ENCODE results near the gene PARP6. TPM values are rescaled to one million over a fixed set of nuclear protein-coding genes. Genes with fewer than 3 reads are reported as not detected.

Gene PARP6
- polyA plus RNA-seq, 1 donor (not counting 4 experiments of a cell fraction or from before 2014, with no cell fraction given): 51.0 TPM

DNA sequence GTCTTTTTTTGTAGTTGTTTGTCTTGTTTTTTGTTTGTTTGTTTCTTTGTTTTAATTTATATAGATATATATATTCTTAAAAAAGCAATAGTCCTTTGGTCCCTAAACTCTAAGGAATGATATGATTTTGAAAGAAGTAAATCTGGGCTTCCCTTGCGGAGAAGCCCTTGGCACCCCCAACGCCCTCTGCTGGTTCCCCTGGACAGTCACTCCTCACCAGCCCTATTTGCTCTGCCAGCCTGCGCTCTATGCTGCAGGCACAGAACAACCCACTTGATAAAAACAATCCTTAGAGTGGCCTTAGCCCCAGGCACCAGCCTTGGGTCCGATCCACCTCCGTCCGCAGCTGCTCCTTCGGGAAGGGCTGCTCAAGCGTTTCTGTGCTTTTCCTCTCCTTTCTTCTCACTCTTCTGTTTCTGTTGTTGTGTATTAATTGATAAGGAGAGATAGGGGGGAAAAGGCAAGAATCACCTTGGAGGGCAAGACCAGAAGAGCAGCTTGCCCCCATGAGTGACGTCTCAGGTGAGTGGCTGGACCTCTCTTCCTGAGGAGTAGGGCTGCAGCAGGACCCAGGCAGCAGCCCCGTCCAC is 13.7 kb upstream of the PARP6 start:
- H3K79me2 ChIP-seq (ENCODE audit: control insufficient read depth, insufficient read depth, low read length): no peaks in the 10 kb centered on the region
- no peak overlapping the region for H3K4me3 ChIP-seq (ENCODE audit: control insufficient read depth in 2 of 3, extremely low read depth in 1 of 3, insufficient read depth in 2 of 3, low read depth in 1 of 3, low read length in 3 of 3)
- TF ChIP-seq CTCF (optimal IDR thresholded peaks at IDR 0.05 in 1 of 3, IDR thresholded peaks at IDR 0.05 in 1 of 3, conservative IDR thresholded peaks at IDR 0.05 in 1 of 3; ENCODE audit: extremely low read depth in 1 of 3, insufficient read depth in 2 of 3, low read length in 3 of 3): peak; percentile 46 to 71 (median 58)
- no peak for TF ChIP-seq EZH2 (IDR thresholded peaks at IDR 0.05; ENCODE audit: low read length)
- H3K9me3 ChIP-seq (ENCODE audit: control insufficient read depth, low read depth, low read length): no peaks in the 10 kb centered on the region
- peaks cover 2% of the 10 kb centered on the region for H3K27me3 ChIP-seq (ENCODE audit: control insufficient read depth, extremely low read depth, insufficient read depth, low read length)
- no peaks in the 10 kb centered on the region for H3K9me1 ChIP-seq (ENCODE audit: control insufficient read depth, extremely low read depth, insufficient read depth, low read length)
- H3K4me1 ChIP-seq (ENCODE audit: control insufficient read depth, extremely low read depth, insufficient read depth, low read length): peaks cover 14% of the 10 kb centered on the region
- H4K20me1 ChIP-seq (ENCODE audit: control insufficient read depth, extremely low read depth, insufficient read depth, low read length): no peaks in the 10 kb centered on the region
- no peak overlapping the region for H2AFZ ChIP-seq (ENCODE audit: control insufficient read depth, low read length)
- no peak overlapping the region for H3K9ac ChIP-seq (ENCODE audit: control insufficient read depth, extremely low read depth, insufficient read depth, low read length)
- DNase-seq (ENCODE audit: low read depth, low spot score) (no peak), FAIRE-seq (no peak)
- no peak overlapping the region for H3K4me2 ChIP-seq (ENCODE audit: control insufficient read depth, extremely low read depth, insufficient read depth, low read depth, low read length)
- no peaks in the 10 kb centered on the region for H3K36me3 ChIP-seq (ENCODE audit: control insufficient read depth in 2 of 2, extremely low read depth in 1 of 2, insufficient read depth in 2 of 2, low read length in 2 of 2)
- dilution Hi-C loops (cut with MboI; ENCODE audit: extremely low pct_ligation_motif_present, low sequenced_read_pairs): no loop called here
- H3K27ac ChIP-seq (ENCODE audit: control insufficient read depth, insufficient read depth, low read length): no peak overlapping the region

DNA sequence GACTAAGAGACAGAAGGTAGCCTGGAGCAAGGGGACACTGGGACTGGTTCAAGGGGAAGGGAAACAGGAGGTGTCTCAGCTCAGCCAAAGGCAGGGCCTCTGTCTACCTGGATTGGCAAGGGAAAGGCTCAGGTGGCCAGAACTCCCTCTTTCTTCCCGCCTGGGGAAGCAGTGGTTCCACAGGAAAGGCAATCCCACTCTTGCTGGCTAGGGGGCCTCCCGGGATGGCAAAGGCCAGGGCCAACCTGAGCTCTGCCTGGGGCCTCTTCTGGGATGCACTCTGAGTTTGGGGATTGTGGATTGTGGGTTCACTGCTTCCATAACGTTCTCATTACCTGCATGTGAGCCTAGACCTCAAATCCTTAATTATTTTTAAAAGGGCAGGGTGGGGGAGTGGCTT is 13.0 kb upstream of the PARP6 start:
- Histone ChIP-seq H3K79me2 (ENCODE audit: control insufficient read depth, insufficient read depth, low read length) (no peaks in the 10 kb centered on the region), H3K9ac (ENCODE audit: control insufficient read depth, extremely low read depth, insufficient read depth, low read length) (no peak overlapping the region), H3K27ac (ENCODE audit: control insufficient read depth, insufficient read depth, low read length) (no peak overlapping the region), H3K4me1 (ENCODE audit: control insufficient read depth, extremely low read depth, insufficient read depth, low read length) (peaks cover 14% of the 10 kb centered on the region), H3K27me3 (ENCODE audit: control insufficient read depth, extremely low read depth, insufficient read depth, low read length) (no peaks in the 10 kb centered on the region), H3K9me3 (ENCODE audit: control insufficient read depth, low read depth, low read length) (no peaks in the 10 kb centered on the region), H2AFZ (ENCODE audit: control insufficient read depth, low read length) (no peak overlapping the region), H3K4me3 (ENCODE audit: control insufficient read depth in 2 of 3, extremely low read depth in 1 of 3, insufficient read depth in 2 of 3, low read depth in 1 of 3, low read length in 3 of 3) (no peak overlapping the region), H3K4me2 (ENCODE audit: control insufficient read depth, extremely low read depth, insufficient read depth, low read depth, low read length) (no peak overlapping the region), H3K9me1 (ENCODE audit: control insufficient read depth, extremely low read depth, insufficient read depth, low read length) (no peaks in the 10 kb centered on the region), H3K36me3 (ENCODE audit: control insufficient read depth in 2 of 2, extremely low read depth in 1 of 2, insufficient read depth in 2 of 2, low read length in 2 of 2) (no peaks in the 10 kb centered on the region), H4K20me1 (ENCODE audit: control insufficient read depth, extremely low read depth, insufficient read depth, low read length) (no peaks in the 10 kb centered on the region)
- no peak for FAIRE-seq
- TF ChIP-seq EZH2 (IDR thresholded peaks at IDR 0.05; ENCODE audit: low read length) (no peak), CTCF (optimal IDR thresholded peaks at IDR 0.05 in 1 of 3, IDR thresholded peaks at IDR 0.05 in 1 of 3, conservative IDR thresholded peaks at IDR 0.05 in 1 of 3; ENCODE audit: extremely low read depth in 1 of 3, insufficient read depth in 2 of 3, low read length in 3 of 3) (no peak)
- no peak for DNase-seq (ENCODE audit: low read depth, low spot score)
- dilution Hi-C loops (cut with MboI; ENCODE audit: extremely low pct_ligation_motif_present, low sequenced_read_pairs): no loop called here

Measured in keratinocyte (primary cell).